ENCODE measurements around the gene NPDC1.

DNA sequence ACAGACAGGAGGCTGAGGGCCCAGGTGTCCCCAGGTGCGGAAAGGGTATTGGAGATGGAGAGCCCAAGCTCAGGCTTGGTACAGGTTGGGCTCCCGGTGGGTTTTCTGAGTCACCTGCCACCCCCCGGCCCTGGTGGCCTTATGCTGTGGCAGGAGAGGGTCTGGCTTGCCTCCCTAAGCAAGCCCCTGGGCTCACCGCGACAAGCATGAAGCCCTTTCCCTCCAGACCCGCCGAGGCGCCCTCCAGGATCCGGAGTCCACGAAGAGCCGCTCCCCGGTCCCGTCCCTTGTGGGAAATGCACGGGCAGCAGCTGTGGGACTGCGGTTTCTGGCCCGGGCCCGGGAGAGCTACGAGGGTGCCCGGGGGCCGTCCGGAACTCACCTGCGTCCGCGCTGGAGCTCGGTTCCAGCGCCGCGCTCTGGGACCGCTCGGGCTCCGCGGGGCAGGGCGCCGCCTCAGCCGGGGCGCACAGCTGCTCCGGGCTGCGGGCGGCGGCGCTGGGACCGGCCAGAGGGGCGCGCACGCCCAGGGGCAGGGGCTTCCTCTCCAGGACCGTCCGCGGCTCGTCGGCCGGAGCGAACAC lies 23.6 kb upstream of the NPDC1 start:
- TF ChIP-seq POLR2A (IDR thresholded peaks at IDR 0.05): no peak
- TF ChIP-seq, protein P1, sequence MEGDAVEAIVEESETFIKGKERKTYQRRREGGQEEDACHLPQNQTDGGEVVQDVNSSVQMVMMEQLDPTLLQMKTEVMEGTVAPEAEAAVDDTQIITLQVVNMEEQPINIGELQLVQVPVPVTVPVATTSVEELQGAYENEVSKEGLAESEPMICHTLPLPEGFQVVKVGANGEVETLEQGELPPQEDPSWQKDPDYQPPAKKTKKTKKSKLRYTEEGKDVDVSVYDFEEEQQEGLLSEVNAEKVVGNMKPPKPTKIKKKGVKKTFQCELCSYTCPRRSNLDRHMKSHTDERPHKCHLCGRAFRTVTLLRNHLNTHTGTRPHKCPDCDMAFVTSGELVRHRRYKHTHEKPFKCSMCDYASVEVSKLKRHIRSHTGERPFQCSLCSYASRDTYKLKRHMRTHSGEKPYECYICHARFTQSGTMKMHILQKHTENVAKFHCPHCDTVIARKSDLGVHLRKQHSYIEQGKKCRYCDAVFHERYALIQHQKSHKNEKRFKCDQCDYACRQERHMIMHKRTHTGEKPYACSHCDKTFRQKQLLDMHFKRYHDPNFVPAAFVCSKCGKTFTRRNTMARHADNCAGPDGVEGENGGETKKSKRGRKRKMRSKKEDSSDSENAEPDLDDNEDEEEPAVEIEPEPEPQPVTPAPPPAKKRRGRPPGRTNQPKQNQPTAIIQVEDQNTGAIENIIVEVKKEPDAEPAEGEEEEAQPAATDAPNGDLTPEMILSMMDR (IDR thresholded peaks at IDR 0.05): no peak
